Measurements from ENCODE around the gene NCK2. TPM values are rescaled to one million over a fixed set of nuclear protein-coding genes. Genes with fewer than 3 reads are reported as not detected.
A peak's percentile ranks its signal among the peaks of the same experiment; 100 is the strongest.

Gene NCK2
- total RNA-seq, 1 experiment from 2014 or later, result 49.2 TPM

DNA sequence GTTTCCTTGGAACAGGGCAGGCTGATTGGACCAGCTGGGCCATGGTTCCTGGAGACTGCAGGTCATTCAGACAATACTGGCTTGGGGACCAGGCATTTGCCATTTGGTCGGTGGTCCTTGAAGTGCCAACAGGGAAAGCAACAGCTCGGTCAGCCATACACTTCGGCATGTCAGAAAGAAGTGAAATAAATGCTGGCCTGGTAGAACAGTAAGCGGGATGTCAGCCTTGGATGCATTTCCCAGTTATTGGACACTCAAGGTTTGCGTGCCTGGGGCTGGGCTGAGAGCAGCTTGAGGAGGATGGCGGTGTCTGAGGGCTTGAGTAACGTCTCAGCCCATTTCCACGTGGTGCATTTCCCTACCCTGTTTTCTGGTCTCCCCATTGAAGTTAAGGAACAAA, 75.4 kb downstream of the NCK2 start:
- TF ChIP-seq, protein P1, sequence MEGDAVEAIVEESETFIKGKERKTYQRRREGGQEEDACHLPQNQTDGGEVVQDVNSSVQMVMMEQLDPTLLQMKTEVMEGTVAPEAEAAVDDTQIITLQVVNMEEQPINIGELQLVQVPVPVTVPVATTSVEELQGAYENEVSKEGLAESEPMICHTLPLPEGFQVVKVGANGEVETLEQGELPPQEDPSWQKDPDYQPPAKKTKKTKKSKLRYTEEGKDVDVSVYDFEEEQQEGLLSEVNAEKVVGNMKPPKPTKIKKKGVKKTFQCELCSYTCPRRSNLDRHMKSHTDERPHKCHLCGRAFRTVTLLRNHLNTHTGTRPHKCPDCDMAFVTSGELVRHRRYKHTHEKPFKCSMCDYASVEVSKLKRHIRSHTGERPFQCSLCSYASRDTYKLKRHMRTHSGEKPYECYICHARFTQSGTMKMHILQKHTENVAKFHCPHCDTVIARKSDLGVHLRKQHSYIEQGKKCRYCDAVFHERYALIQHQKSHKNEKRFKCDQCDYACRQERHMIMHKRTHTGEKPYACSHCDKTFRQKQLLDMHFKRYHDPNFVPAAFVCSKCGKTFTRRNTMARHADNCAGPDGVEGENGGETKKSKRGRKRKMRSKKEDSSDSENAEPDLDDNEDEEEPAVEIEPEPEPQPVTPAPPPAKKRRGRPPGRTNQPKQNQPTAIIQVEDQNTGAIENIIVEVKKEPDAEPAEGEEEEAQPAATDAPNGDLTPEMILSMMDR (conservative IDR thresholded peaks at IDR 0.05), result no peak
- peak overlapping the region in 1 of 3 experiments; percentile 72; a peak in 1 of 7 replicates for H3K27ac Mint-ChIP-seq

More for the DNA sequence above, 75.4 kb downstream of the NCK2 start:
- peaks cover 3% of the 10 kb centered on the region for H3K79me1 ChIP-seq (ENCODE audit: insufficient read depth, low read depth, low read length, poor library complexity, severe bottlenecking)
- no peak overlapping the region for H4K91ac ChIP-seq (ENCODE audit: insufficient read length, low read depth, low read length)
- no peak overlapping the region for H3K4ac ChIP-seq (ENCODE audit: low read depth, low read length)
- H4K5ac ChIP-seq (ENCODE audit: insufficient read length, low read depth, low read length), result no peak overlapping the region
- Mint-ChIP-seq H3K4me1 (peaks cover 13 to 18% of the 10 kb centered on the region in 2 experiments), H3K36me3 (ENCODE audit: insufficient read depth in 1 of 3, low read depth in 3 of 3) (peaks cover 15 to 19% (median 17%) of the 10 kb centered on the region in 3 experiments; a peak in 6 of 7 replicates), H3K4me3 (no peak overlapping the region), H3K9me3 (no peaks in the 10 kb centered on the region), H3K27me3 (ENCODE audit: low read depth) (no peaks in the 10 kb centered on the region)
- no peak overlapping the region for H2BK5ac ChIP-seq (ENCODE audit: insufficient read length, low read length)
- H3K27ac ChIP-seq (ENCODE audit: insufficient read length, low read depth, low read length), result no peak overlapping the region
- H3K9ac ChIP-seq (ENCODE audit: extremely low read depth, insufficient read length, low read length), result no peak overlapping the region
- no peak overlapping the region for H2BK15ac ChIP-seq (ENCODE audit: low read depth, low read length)
- no peaks in the 10 kb centered on the region for H4K20me1 ChIP-seq (ENCODE audit: control insufficient read depth, insufficient read depth, insufficient read length)
- H3K23ac ChIP-seq (ENCODE audit: insufficient read length, low read depth, low read length), result no peak overlapping the region
- H3K18ac ChIP-seq (ENCODE audit: insufficient read length, low read depth, low read length), result no peak overlapping the region
- no peak overlapping the region for H2BK12ac ChIP-seq (ENCODE audit: insufficient read length, low read depth, low read length)
- no peak overlapping the region for H2BK20ac ChIP-seq (ENCODE audit: low read depth, low read length, poor library complexity, severe bottlenecking)
- no peaks in the 10 kb centered on the region for H3K23me2 ChIP-seq (ENCODE audit: insufficient read length, low read depth, low read length, poor library complexity, severe bottlenecking)
- no CpG with 5 or more reads among the region's 8 CpGs for WGBS (ENCODE audit: extremely low coverage, insufficient read length, low lambda C conversion rate)
- H2AFZ ChIP-seq (ENCODE audit: low read length), result no peak overlapping the region
- H3K79me2 ChIP-seq (ENCODE audit: insufficient read depth, low read length), result peaks cover 3% of the 10 kb centered on the region; the same call in 1 of the 2 replicates
- no peaks in the 10 kb centered on the region for H3K27me3 ChIP-seq (ENCODE audit: insufficient read depth, low read length)
- no peak overlapping the region for H3K56ac ChIP-seq (ENCODE audit: insufficient read length, low read depth, low read length)
- no peak overlapping the region for H3T11ph ChIP-seq (ENCODE audit: low read length)
- H3K4me2 ChIP-seq (ENCODE audit: insufficient read depth, insufficient read length, low read length), result no peak overlapping the region
- no peak for DNase-seq
- no peaks in the 10 kb centered on the region for H3K9me3 ChIP-seq (ENCODE audit: control insufficient read depth, low read depth, low read length)
- no peak overlapping the region for H2BK120ac ChIP-seq (ENCODE audit: low read depth, low read length, poor library complexity, severe bottlenecking)
- no peak overlapping the region for H3K14ac ChIP-seq (ENCODE audit: insufficient read depth, low read length)
- H3K4me1 ChIP-seq (ENCODE audit: insufficient read depth, low read length), result 0 out of 2 replicates have a peak, but pooled peaks cover 2% of the 10 kb centered on the region
- H4K8ac ChIP-seq (replicated peaks; ENCODE audit: insufficient read length, low read depth, low read length), result no peak overlapping the region
- no peak overlapping the region for H2AK5ac ChIP-seq (ENCODE audit: insufficient read length, low read length)
